GM19468 (cell line): ENCODE measurements around the gene MOCOS.

Experiments
- ATAC-seq: cut with Tn5 transposase; IDR thresholded peaks from one replicate; pipeline ENCODE4 v1.9.1; 2021; ENCODE audit warnings: mild to moderate bottlenecking, moderate library complexity, moderate number of reproducible peaks; ENCODE audit not compliant: unreplicated experiment; ENCODE audit errors: extremely low read depth

The MOCOS gene

DNA sequence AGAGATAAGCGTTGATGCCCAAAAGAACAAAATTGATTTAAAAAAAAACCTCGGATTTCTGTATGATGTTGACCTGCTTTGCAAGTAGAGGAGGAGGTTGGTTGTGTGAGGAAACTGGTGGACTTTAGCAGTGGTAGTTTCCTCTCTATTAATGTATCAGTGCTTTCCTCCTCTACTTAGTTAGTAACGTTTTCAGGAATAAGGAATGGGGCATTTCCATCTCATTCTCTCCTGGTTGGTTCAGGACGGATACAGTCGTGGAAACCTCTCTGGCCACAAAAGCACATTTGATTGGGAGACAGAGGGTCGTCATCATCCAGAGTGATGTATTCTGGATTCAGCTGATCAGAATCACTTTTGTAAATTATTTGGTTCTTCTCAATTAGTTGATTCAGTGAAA is 111.7 kb downstream of the MOCOS start:
- no peak for ATAC-seq

DNA sequence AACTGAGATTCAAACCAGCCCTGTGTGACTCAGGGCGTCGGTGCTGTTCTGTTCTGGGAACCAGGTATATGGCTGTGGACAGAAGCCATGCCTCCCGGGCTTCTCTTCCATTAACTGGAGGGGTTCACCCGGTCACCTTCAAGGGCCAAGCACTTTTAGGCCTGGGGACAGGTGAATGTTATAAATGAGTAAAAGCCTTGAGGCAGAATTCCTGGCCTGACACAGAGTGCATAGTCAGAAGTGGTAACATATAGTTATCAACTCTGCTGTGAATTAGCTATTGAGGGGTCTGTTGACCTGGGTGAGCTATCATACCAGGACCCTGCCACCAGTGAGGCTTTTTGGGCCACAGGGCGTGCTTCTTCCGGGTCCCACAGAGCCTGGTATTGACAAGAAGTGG is 112.9 kb downstream of the MOCOS start:
- ATAC-seq: no peak

DNA sequence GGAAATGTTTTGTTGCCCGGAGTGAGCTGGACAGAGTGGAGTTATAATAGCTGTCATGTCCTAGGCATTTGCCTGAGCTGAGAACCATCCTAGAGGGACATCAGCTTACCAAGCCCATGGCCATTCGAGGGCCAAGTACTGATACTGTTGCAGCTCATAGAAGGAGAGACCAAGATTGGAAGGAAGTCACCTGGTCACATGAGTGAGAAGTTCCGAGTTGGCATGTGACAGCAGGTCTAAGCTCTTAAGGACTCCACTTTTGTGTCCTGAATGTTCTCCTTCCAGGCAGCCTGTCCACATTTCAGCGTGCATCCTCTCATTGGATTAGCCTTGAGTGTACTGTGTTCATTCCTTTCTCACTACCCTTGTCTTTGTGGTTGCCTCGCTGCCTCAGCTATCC is 114.6 kb downstream of the MOCOS start:
- ATAC-seq: no peak

DNA sequence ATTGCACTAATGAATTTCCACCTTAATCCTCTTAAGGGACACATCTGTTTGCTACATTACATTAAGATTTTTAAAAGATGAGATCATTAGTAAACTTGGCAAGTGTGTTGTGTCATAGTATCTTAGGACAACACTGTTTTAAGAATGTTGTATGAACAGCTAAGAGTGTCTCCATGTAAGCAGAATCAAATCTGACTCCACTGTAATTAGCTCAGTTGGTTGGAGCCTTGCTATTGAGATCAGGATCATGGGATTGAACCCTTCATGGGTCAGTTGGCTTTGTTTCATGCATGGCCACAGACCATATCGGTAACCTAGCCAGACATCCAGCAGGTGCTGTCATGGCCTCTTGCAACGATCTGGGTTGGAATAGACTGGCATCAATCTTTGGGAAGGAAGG is 115.4 kb downstream of the MOCOS start:
- no peak for ATAC-seq

DNA sequence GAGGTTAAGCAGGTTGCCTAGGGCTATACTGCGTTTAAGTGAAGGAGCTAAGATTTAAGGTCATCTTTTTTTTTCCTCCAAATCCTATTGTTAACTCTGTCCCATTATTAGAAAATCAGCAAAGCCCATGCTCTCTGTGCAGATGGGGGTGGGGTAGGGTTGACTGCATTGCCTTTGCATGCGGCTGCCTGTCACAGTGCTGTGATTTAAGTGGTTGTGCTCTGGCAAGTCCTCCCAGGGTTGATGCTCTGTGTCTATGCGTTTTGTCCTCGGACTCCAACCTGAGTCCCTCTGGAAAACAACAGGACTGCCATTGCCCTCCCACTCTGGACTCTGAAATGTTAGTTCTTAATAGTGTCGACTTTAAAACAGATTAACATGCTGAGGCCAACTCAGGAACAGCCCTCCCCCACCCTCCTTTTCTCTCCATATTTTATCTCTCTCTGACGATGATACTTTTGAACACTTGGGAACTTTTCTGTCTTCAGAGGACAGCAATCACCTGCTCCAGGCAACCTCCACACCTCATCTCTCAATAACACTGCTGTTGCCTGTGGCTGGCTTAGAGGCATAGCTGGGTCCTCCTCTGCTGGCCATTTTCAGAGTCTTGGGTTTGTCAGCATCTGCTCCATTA is 116.0 kb downstream of the MOCOS start:
- no peak for ATAC-seq

DNA sequence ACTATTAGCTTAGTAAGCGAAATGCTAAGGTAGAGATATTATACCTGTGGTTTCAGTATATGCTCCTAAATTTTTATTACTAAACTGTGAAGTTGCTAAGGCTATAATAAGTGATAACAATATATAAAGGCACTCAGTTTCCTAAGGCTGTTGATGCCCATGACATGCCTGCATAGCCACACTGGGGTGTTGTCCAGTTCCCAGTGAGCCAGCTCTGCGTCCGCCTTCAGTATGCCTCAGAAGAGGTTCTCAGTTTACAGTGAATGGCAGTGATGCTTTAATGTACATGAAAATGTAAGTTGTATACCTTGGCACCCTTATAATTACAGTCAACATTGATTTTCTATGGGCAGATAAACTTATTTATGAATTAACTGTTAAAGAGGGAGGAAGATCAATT is 117.4 kb downstream of the MOCOS start:
- ATAC-seq: no peak

DNA sequence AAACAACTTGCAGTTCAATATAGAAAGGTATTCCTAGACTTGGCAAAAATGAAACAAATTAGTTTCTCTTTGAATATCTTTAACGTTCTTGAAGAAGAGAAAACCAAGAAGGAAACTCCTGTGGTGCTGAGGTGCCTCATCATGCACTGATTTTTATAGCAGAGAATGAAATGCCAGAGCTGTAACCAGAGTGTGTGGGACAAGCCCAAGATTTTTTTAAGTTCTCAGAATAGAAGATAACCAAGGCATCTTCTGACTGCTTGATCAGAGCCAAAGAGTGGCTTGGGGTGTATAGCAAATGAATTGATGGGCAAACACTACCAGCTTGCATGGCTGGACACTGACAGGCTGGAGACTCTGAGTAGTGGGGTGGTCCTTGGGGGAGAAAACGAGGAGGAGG is 118.1 kb downstream of the MOCOS start:
- ATAC-seq: no peak

DNA sequence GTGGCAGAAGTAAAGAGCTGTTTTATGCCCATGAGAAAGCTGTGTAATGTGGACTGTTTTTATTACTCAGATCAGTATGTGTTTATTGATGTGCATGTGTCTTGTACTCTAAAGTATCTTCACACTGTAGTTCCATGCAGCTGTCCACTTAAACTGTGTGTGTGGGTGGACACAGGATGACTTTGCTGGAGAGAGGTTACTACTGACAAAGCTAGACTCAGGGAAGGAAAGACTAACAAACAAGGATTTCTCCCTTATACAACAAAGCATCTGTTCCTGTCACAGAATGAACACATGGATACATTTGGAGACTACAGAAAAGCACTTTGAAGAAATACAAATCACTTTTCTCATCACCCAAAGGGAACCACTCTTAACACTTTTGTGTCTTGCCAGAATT is 120.2 kb downstream of the MOCOS start:
- ATAC-seq: no peak

DNA sequence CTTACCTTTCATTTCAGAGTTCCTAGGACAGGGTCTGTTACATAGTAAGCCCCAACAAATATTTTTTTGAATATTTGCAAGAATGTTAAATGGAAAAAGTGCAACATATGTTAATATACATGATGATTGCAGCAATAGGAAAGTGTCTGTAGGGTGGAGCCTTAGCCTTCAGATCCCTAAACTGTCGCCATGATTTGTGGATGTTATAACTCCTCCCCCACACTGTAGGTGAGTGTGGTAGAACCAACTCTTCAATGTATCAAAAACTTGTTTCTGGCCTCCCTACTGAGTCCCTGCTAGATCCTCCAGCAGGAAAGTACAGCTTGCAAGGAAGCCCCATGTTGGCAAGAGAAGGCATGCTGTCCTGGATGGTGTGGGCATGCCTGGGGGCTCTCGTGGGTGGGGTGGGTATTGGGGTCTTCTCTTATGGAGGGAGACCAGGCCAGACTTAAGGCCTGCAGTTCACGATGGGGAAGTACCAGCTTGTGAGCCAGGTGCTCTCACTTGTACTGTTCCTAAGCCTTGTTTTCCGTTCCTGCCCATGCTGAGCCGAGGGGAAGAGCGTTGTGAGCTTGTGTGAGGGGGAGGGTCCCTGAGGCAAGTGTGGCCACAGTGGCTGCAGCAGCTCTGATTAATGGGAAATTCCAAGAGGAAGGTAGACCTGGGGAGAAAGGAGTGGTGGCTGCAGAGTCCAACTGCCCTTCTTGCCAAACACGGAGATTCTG is 121.6 kb downstream of the MOCOS start:
- ATAC-seq: no peak

DNA sequence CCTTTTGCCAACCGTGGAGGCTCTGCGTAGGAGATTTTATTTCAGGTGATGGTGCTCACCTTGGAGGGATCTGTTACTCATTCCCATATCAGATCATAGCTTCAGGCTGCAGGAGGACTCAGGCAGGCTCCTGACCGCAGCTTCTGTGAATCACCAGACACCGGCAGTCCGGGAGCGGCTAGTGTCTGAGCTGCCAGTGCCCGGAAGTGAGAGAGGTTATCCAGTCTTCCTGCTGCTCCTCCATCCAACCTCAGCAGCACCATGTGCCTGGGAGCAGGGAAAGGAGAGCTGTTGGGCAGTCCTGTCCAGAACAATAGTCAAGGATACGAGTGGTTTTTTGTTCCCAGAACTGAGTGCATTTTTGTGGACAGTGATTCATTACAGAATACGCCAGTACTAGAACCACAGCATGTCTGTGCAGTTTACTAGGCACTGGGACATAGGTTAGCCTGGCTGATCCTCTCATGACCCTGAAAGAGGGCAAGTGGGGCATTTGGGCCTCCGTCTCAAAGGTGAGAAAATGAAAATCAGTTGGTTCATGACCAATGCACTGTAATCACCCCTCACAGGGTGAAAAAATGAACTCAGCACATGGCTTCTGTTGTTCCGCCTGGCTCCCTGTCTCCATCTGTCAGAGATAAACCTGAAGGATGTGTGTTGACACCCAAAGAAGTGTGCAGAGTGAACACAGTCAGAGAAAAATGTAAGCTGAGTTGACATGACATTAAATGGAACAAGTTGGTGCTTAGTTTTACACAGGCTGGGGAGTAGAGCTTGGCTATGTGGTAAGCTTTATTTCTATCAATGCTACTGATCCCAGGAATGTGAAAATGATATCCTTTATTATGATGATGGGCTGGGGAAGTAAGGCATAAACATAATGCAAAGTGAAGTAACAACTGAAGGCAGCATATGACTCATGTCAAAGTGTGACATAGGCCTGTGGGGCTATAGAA is 122.4 kb downstream of the MOCOS start:
- ATAC-seq: no peak

DNA sequence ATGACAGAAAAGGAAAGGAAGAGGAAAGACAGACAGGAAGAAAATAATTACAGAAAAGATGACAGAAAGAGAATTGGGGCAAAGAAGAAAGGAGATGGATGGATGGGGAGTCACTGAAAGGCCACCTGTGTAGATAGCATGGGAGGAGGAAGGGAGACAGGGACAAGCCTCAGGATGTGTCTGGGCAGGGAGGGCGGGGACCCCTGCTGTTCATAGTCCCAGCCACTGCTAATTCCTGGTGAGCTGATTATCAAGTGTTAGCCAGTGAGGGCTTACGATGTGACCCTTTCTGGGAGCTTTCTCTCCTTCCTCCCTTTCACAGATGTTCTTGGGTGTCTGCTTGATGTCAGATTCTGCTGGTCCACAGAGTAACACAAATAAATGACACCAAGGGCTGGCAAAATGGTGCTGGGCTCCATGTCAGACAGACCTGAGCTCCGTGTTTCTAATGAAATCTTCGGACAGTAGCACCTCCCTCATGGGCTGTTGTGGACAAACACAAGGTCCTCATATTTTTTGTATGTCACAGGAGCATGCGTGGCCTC is 123.8 kb downstream of the MOCOS start:
- no peak for ATAC-seq

DNA sequence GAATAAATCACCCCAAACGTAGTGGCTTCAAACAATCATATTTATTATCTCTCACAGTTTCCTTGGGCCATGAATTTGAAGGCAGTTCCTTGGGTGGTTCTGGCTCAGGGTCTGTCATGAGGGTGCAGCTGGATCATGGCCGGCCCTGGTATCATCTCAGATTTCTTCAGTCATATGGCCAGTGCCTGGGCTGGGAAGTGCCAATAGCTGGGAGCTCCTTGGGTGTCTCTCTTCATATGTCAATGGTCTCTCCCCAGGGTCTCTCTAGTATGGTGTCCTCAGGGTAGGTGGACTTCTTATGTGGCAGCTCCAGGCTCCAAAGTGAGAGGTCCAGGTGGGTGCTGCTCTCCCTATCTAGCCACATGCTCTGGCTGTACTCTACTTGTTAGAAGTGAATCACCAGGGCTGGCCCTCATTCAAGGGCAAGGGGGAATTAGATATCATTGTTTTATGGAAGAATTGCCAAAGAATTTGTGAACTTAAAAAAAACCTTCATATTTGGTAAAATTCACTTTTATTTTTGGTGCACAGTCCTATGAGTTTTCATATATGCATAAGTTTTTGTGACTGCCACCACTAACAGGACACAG is 125.6 kb downstream of the MOCOS start:
- ATAC-seq: no peak

DNA sequence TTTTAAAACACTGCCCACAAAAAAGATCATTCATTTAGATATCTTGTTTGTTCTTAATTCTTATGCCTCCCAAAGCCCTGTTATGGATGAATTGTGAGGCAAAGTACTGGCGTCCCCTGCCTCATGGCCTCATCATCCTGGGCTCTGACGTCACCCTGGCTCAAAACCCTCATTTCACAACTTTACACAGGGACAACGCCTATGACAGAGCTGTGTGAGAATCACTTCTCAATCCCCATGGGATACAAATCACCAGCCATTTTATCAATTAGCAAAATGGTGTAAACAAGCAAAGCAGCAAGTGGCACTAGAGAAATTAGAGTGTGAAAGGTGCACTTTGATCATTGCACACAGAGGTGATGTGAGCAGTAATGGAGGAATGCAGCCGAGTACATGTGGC is 126.8 kb downstream of the MOCOS start:
- no peak for ATAC-seq

DNA sequence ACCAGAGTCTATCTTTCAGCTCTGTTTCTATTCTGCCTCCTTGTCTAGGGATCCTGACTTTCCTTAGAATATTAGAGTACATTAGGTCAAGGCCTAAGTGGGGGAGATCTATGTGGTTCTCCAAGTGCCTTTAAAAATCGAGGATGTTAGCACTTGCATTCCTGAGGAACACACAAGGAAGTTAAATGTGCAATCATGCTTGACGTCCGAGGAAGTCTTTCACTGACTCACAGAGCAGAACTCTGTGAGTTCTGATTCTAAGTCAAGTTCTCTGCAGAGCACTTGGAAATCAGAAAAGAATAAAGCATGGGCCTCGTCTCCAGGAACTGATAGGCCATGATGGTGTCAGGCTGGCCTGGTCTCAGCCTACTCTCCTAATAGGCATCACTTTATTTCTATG is 127.5 kb downstream of the MOCOS start:
- no peak for ATAC-seq

DNA sequence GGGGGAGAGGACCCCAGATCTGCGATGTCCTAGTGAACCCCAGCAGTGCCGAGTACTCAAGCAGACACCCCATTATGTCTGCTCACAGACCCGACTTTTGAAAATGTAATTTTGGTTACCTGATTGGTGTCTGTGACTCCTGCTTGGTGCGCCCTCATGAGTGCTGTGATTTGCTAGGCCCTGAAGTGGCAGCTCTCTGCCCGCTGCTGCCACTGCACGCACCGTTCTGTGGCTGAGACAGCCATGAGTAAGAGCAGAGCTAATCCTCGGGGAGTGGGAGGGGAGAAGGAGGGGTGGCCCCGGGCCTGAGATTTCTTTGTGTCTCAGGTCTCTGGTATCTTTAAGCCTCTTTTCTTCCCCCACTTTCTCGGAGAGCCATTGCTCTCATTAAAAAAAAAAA is 128.4 kb downstream of the MOCOS start:
- no peak for ATAC-seq

DNA sequence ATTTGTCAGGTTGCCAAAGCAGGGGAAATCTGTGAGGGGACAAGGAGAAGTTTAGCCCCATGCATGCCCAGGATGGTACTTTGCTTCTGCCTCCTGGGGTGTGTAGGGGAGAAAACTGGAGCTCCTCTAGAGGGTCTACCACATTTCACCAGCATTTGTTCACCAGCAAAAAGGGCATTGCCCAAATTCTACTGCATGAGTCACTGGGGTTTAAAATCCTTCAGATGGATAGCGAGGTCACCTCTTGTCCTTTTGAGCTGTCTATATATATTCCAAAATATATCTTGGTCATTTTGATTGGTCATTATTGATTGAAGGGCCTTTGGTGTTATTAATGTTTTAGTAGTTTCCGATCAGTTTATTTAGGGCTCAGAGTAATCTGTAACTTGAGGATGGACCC is 128.9 kb downstream of the MOCOS start:
- ATAC-seq: no peak
